Measurements from ENCODE around the gene KPNA2. TPM values are rescaled to one million over a fixed set of nuclear protein-coding genes. Genes with fewer than 3 reads are reported as not detected.

KPNA2 gene
- total RNA-seq, 1 experiment from 2014 or later: 475 TPM

Other genes with a start within 250 kb of the KPNA2 start
- gene BPTF, start 210.2 kb upstream of the KPNA2 start, total RNA-seq (2014; rRNA removed; shearing (Covaris generic)): 20.7 and 22.7 TPM in 2 replicates
- 27.9 and 32.7 TPM in 2 replicates for gene C17orf58, start 39.3 kb upstream of the KPNA2 start, total RNA-seq (2014; rRNA removed; shearing (Covaris generic))
- 72.6 and 79.7 TPM in 2 replicates for gene AMZ2, start 212.3 kb downstream of the KPNA2 start, total RNA-seq (2014; rRNA removed; shearing (Covaris generic))